H9 (cell line): ENCODE data around the gene ANKRD29. TPM values are rescaled to one million over a fixed set of nuclear protein-coding genes. Genes with fewer than 3 reads are reported as not detected.

Experiments
- DNase-seq: peaks from one replicate; pipeline ENCODE4 v3.0.0-alpha.2; 2017
- H2AFZ ChIP-seq: one replicate; pipeline ENCODE4 v1.6.1; 2013; ENCODE audit warnings: mild to moderate bottlenecking, low read length, control low read depth, moderate library complexity
- H2AK5ac ChIP-seq: 2 replicates; pipeline ENCODE4 v1.6.1; 2013; ENCODE audit warnings: low read length, control low read depth, mixed read lengths; ENCODE audit not compliant: insufficient read length
- H2BK120ac ChIP-seq: one replicate; pipeline ENCODE4 v1.6.1; 2013; ENCODE audit warnings: low read depth, mild to moderate bottlenecking, low read length, control low read depth, inconsistent platforms; ENCODE audit not compliant: poor library complexity, severe bottlenecking
- H2BK12ac ChIP-seq: 2 replicates; pipeline ENCODE4 v1.6.1; 2013; ENCODE audit warnings: low read length, control low read depth, mixed read lengths, low read depth; ENCODE audit not compliant: insufficient read length
- H2BK15ac ChIP-seq: 2 replicates; pipeline ENCODE4 v1.6.1; 2013; ENCODE audit warnings: low read depth, low read length, control low read depth
- H2BK20ac ChIP-seq: one replicate; pipeline ENCODE4 v1.6.1; 2013; ENCODE audit warnings: low read depth, mild to moderate bottlenecking, low read length, control low read depth, inconsistent platforms; ENCODE audit not compliant: poor library complexity, severe bottlenecking
- H2BK5ac ChIP-seq: 2 replicates; pipeline ENCODE4 v1.6.1; 2013; ENCODE audit warnings: low read length, control low read depth, mixed read lengths; ENCODE audit not compliant: insufficient read length
- H3K14ac ChIP-seq: 2 replicates; pipeline ENCODE4 v1.6.1; 2013; ENCODE audit warnings: low read length, control low read depth; ENCODE audit not compliant: insufficient read depth
- H3K18ac ChIP-seq: 2 replicates; pipeline ENCODE4 v1.6.1; 2013; ENCODE audit warnings: low read depth, mild to moderate bottlenecking, mixed read lengths, low read length, control low read depth; ENCODE audit not compliant: insufficient read length
- H3K23ac ChIP-seq: 2 replicates; pipeline ENCODE4 v1.6.1; 2013; ENCODE audit warnings: low read length, control low read depth, mixed read lengths, low read depth; ENCODE audit not compliant: insufficient read length
- H3K23me2 ChIP-seq: 2 replicates; pipeline ENCODE4 v1.6.1; 2013; ENCODE audit warnings: low read depth, mild to moderate bottlenecking, mixed read lengths, low read length, control low read depth; ENCODE audit not compliant: insufficient read length, poor library complexity, severe bottlenecking
- H3K27ac ChIP-seq: 2 replicates; pipeline ENCODE4 v1.5.1; 2013; ENCODE audit warnings: low read length, control low read depth, mixed read lengths, low read depth; ENCODE audit not compliant: insufficient read length
- H3K27me3 ChIP-seq: 2 replicates; pipeline ENCODE4 v1.6.1; 2013; ENCODE audit warnings: low read length, control low read depth, inconsistent platforms; ENCODE audit not compliant: insufficient read depth
- H3K4ac ChIP-seq: 2 replicates; pipeline ENCODE4 v1.6.1; 2013; ENCODE audit warnings: low read depth, mild to moderate bottlenecking, control low read depth, inconsistent platforms, low read length, moderate library complexity
- H3K4me1 ChIP-seq: 2 replicates; pipeline ENCODE4 v1.6.1; 2013; ENCODE audit warnings: low read length, control low read depth, inconsistent platforms; ENCODE audit not compliant: insufficient read depth
- H3K4me2 ChIP-seq: 2 replicates; pipeline ENCODE4 v1.6.1; 2013; ENCODE audit warnings: low read length, control low read depth, mixed read lengths; ENCODE audit not compliant: insufficient read length, insufficient read depth
- H3K56ac ChIP-seq: 2 replicates; pipeline ENCODE4 v1.6.1; 2013; ENCODE audit warnings: low read depth, mild to moderate bottlenecking, mixed read lengths, low read length, control low read depth; ENCODE audit not compliant: insufficient read length
- H3K79me1 ChIP-seq: 2 replicates; pipeline ENCODE4 v1.6.1; 2013; ENCODE audit warnings: low read depth, mild to moderate bottlenecking, moderate library complexity, low read length, control low read depth, inconsistent platforms; ENCODE audit not compliant: insufficient read depth, poor library complexity, severe bottlenecking
- H3K79me2 ChIP-seq: 2 replicates; pipeline ENCODE4 v1.6.1; 2013; ENCODE audit warnings: low read length, control low read depth, inconsistent platforms; ENCODE audit not compliant: insufficient read depth
- H3K9ac ChIP-seq: 2 replicates; pipeline ENCODE4 v1.6.1; 2013; ENCODE audit warnings: low read length, control low read depth, mixed read lengths; ENCODE audit not compliant: insufficient read length; ENCODE audit errors: extremely low read depth
- H3K9me3 ChIP-seq: one replicate; pipeline ENCODE4 v1.6.1; 2013; ENCODE audit warnings: low read depth, low read length, inconsistent platforms; ENCODE audit not compliant: control insufficient read depth
- H3T11ph ChIP-seq: one replicate; pipeline ENCODE4 v1.6.1; 2013; ENCODE audit warnings: mild to moderate bottlenecking, low read length, control low read depth, inconsistent platforms
- H4K20me1 ChIP-seq: one replicate; pipeline ENCODE4 v1.6.1; 2013; ENCODE audit not compliant: control insufficient read depth, insufficient read length, insufficient read depth
- H4K5ac ChIP-seq: 2 replicates; pipeline ENCODE4 v1.6.1; 2013; ENCODE audit warnings: low read depth, mild to moderate bottlenecking, mixed read lengths, low read length, control low read depth; ENCODE audit not compliant: insufficient read length
- H4K8ac ChIP-seq: replicated peaks from 2 replicates; pipeline ENCODE4 v1.6.1; 2013; ENCODE audit warnings: low read length, control low read depth, mixed read lengths, low read depth; ENCODE audit not compliant: insufficient read length
- H4K91ac ChIP-seq: 2 replicates; pipeline ENCODE4 v1.6.1; 2013; ENCODE audit warnings: low read depth, mild to moderate bottlenecking, moderate library complexity, mixed read lengths, low read length, control low read depth; ENCODE audit not compliant: insufficient read length
- H3K27ac Mint-ChIP-seq, 3 experiments: 2 replicates in 2 of 3; 3 replicates in 1 of 3; pipeline ENCODE4 v1.8.0; 2020 to 2021; ENCODE audit warnings: mixed read lengths in 3 of 3, mild to moderate bottlenecking in 1 of 3, moderate library complexity in 1 of 3
- H3K27me3 Mint-ChIP-seq: 2 replicates; pipeline ENCODE4 v1.8.0; 2021; ENCODE audit warnings: low read depth, mild to moderate bottlenecking, moderate library complexity, mixed read lengths
- H3K36me3 Mint-ChIP-seq, 3 experiments: 2 replicates in 2 of 3; 3 replicates in 1 of 3; pipeline ENCODE4 v1.8.0; 2020 to 2021; ENCODE audit warnings: low read depth in 3 of 3, mixed read lengths in 3 of 3; ENCODE audit not compliant: insufficient read depth in 1 of 3
- H3K4me1 Mint-ChIP-seq, 2 experiments: 2 replicates each; pipeline ENCODE4 v1.8.0; 2020; ENCODE audit warnings: mixed read lengths in 2 of 2
- H3K4me3 Mint-ChIP-seq, 2 experiments: 2 replicates in 1 of 2; 3 replicates in 1 of 2; pipeline ENCODE4 v1.8.0; 2020 to 2021; ENCODE audit warnings: mild to moderate bottlenecking in 2 of 2, mixed read lengths in 2 of 2, moderate library complexity in 1 of 2
- H3K9me3 Mint-ChIP-seq, 2 experiments: 2 replicates in 1 of 2; 3 replicates in 1 of 2; pipeline ENCODE4 v1.8.0; 2020; ENCODE audit warnings: mild to moderate bottlenecking in 2 of 2, mixed read lengths in 2 of 2, moderate library complexity in 1 of 2
- WGBS: extraction: QIAGEN DNeasy Blood & Tissue Kit; methylation state at CpG from one replicate; pipeline ENCODE4 v1.1.7; 2013; ENCODE audit warnings: missing lambda C conversion rate, low lambda C conversion rate, mixed read lengths; ENCODE audit not compliant: insufficient read length; ENCODE audit errors: extremely low coverage; 5-methylcytosine and 5-hydroxymethylcytosine counted together
- total RNA-seq: library from RNA; stranded (reverse); gene quantifications from 2 replicates; pipeline ENCODE4 v1.2.1, GENCODE V29; 2021
- TF ChIP-seq, protein P1 (sequence below): fragments of 200-600 bp; sonication (generic); conservative IDR thresholded peaks from 3 replicates; pipeline ENCODE4 v1.8.0; 2021; ENCODE audit warnings: antibody characterized with exemption, mild to moderate bottlenecking

The ANKRD29 gene
- total RNA-seq, 1 experiment from 2014 or later = 2.1 TPM

DNA sequence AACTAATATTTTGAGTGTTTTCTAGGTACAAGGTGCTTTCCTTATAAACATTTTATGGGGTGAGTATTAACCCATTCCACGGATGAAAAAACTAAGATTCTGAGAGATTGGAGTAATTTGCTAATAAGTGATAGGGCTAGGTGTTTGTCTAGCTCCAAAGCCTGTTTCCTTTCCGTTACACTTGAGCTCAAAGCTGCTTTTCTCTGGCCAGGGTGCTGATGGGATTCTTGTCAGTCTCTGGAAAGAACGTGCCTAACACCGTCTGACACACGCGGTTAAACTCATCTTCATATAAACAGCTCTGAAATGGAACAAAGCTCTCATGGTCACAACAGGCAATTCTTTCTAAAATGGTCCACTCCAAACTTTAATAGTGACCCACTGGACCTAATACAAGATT, 2.0 kb upstream of the ANKRD29 start:
- Histone ChIP-seq H2AK5ac (no peak overlapping the region), H4K8ac (no peak overlapping the region), H2AFZ (no peak overlapping the region), H3K9ac (no peak overlapping the region), H2BK15ac (no peak overlapping the region), H2BK120ac (no peak overlapping the region), H4K91ac (no peak overlapping the region), H3K27ac (no peak overlapping the region), H2BK12ac (no peak overlapping the region), H3K4me2 (no peak overlapping the region), H3T11ph (no peak overlapping the region), H2BK5ac (no peak overlapping the region), H3K14ac (no peak overlapping the region), H3K56ac (no peak overlapping the region), H3K18ac (no peak overlapping the region), H4K20me1 (no peaks in the 10 kb centered on the region), H3K23ac (no peak overlapping the region), H4K5ac (no peak overlapping the region), H2BK20ac (no peak overlapping the region), H3K79me2 (no peaks in the 10 kb centered on the region), H3K27me3 (no peaks in the 10 kb centered on the region; the same call in 1 of the 2 replicates), H3K23me2 (peaks cover 11% of the 10 kb centered on the region), H3K9me3 (no peaks in the 10 kb centered on the region), H3K4me1 (peaks cover 7% of the 10 kb centered on the region; the same call in 1 of the 2 replicates), H3K79me1 (no peaks in the 10 kb centered on the region), H3K4ac (no peak overlapping the region)
- Mint-ChIP-seq H3K27me3 (peaks cover 28% of the 10 kb centered on the region), H3K27ac (no peak overlapping the region; a peak in 1 of 7 replicates), H3K9me3 (no peaks in the 10 kb centered on the region), H3K4me3 (no peak overlapping the region), H3K36me3 (no peaks in the 10 kb centered on the region), H3K4me1 (peaks cover 38 to 41% of the 10 kb centered on the region in 2 experiments)
- TF ChIP-seq, protein P1, sequence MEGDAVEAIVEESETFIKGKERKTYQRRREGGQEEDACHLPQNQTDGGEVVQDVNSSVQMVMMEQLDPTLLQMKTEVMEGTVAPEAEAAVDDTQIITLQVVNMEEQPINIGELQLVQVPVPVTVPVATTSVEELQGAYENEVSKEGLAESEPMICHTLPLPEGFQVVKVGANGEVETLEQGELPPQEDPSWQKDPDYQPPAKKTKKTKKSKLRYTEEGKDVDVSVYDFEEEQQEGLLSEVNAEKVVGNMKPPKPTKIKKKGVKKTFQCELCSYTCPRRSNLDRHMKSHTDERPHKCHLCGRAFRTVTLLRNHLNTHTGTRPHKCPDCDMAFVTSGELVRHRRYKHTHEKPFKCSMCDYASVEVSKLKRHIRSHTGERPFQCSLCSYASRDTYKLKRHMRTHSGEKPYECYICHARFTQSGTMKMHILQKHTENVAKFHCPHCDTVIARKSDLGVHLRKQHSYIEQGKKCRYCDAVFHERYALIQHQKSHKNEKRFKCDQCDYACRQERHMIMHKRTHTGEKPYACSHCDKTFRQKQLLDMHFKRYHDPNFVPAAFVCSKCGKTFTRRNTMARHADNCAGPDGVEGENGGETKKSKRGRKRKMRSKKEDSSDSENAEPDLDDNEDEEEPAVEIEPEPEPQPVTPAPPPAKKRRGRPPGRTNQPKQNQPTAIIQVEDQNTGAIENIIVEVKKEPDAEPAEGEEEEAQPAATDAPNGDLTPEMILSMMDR = no peak
- no peak for DNase-seq
- no CpG with 5 or more reads among the region's 6 CpGs for WGBS
